GM21786 (cell line): ENCODE results near the gene TUBGCP6.

Experiments used
- ATAC-seq: cut with Tn5 transposase; IDR thresholded peaks from one replicate; pipeline ENCODE4 v1.9.1; 2021; ENCODE audit not compliant: unreplicated experiment

Gene TUBGCP6

DNA sequence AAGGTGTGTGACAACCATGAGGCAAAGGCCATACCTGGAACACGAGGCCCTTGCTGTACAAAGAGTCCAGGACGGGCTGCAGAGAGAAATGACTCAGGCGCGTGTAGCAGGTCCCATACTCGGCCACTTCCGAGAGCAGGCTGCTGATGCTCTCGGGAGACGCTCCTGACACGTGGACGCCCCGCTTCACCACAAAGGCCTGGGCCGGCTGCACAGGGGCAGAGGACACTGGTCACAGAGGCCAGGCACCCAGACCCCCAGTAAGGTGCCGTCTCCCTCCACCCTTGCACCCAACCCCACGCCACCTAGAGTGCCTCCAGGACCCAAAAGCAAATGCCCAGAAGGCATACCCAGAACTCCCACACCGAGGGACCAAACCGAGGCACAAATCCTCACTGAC lies 15.5 kb downstream of the TUBGCP6 start:
- ATAC-seq = no peak

DNA sequence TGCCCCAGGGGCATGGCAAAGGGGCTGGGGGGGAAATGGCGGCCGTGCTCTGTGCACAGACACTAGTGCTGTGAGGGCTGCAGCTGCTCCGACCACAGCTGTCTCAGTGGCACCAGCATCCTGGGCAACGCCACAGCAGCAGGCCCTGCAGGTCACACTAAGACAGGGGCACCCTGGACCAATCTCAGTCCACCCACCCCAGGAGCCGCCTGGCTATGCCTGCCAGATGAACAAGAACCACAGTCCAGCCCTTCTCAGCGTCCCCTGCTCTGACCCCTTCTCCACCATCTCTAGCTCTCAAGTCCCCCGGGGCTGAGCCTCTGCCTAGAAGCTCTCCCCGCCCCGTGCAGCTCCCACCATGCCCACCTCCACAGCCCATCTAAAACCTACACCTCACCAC lies 16.5 kb downstream of the TUBGCP6 start:
- no peak for ATAC-seq

DNA sequence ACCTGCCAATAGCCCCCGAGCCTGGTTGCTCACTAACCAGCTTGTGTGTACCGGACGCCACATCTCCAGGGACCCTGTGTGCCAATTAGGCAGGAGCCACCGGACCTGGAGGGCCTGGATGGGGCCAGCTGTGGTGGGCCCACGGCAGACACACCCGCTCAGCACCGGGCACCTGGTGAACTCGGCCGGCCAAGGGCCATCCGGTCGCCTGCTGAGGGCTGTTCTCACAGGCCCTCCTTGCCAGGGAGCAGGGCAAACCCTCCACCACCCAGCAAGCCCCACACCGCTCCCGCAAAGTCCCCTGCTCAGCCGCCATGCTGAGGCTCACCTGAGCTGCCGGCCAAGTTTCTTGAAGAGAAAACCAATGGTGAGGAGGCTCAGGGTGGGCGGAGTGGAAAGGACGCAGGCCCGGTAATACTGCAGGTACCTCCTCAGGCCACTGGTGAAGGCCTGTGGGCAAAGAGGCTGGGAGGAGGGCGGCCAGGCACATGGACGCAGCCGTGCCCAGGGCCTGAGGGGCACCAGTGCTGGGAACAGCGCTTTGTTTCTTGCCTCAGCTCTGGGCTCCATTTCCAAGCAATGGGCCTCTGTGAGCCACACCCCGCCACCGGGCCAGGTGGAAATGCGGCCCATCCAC lies 17.1 kb downstream of the TUBGCP6 start:
- no peak for ATAC-seq

DNA sequence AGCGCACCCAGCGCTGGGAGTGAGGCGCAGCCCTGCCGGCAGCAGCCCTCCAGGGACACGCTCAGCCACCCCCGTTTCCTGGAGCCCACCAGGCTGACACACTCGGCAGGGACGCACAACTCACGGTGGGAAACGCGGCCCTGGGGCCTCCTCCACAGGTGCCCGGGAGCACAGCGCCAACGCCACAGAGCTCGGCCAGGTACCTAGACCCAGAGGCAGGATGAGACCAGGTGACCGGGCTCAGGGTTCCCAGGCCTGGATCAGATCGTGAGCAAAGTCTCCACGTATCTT lies 18.0 kb downstream of the TUBGCP6 start:
- ATAC-seq = no peak

DNA sequence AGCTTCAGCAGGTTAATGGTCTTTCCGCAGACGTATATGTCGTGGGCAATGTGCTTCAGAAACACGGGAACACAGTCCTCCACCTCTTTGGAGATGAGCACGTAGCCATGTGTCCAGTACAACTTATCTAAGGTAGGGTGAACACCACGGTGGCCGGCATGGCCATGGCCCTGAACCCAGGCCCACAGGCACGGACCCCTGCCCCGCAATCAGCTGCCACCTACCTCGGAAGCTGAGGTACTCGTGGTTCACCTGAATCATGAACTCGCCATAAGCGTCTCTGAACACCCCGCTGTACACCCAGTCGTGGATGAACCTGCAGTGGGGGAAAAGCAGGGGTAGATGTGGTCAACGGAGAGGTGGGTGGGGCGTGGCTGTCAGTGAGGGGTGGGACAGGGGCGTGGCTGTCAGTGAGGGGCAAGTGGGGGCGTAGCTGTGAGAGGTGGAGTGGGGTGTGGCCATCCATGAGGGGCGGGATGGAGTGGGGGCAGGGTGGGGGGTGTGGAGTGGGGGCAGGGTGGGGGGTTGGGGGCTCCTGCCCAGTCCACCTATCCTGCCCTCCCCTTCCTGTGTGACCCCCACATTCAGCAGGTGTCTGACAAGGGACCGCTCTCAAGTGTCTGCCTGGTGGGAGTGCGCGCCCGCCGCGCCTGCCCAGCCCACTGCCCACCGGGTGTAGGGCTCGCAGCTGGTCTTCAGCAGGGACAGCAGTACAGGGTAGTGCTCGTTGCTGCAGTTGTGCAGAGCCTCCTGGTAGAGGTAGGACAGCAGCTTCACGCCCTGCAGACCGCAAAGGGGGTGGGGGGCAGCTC lies 18.6 kb downstream of the TUBGCP6 start:
- no peak for ATAC-seq

DNA sequence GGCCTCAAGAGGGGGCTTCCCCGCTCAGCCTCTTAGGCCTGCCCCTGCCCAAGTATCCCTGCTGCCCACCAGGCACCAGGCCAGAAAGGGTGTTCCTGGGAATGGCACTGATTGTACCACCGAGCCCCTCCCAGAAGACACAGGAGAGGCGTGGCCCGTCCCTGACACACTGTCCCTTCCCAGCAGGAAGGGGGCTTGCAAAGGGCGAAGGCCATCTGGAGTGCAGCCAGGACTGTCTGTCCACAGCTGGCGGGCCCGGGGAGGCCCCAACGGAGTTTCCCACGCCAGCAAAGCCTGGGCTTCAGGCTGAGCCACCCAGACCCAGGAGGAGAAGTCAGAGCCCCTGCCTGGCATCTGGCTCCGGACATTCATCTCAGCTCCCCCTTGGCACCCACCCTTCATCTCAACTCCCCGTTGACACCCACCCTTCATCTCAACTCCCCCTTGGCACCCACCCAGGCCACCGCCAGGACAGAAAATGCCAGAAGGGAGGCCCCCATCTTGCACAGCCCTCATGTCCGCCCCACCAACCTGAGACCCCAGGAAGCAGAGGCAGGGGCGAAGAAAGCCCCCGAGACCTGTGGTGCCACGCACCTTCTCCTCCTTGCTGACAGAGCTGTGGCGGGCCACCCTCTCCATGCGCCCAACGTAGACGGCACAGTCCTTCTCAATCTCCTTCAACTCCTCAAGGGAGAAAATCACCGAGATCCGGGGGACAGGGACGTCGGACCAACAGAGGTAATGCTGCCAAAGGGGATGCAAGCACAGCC lies 19.4 kb downstream of the TUBGCP6 start:
- no peak for ATAC-seq

DNA sequence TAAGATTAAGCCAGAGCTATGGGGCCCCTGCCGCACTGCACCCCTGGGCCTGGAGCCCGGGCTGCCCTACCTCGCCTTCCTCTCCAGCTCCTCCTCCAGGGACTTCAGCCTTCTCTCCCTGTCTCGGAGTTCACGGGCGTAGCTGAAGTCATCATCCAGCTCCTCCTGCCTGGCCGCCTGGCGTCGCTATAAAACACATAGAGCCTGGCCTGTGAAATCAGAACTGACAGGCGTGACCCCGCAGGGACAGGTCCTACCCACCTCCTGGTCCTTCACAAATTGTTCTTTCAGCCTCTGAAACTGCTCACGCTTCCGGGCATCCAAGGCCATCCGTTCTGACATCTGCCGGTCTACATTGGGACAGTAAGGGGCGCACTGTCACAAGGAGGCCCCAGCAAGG lies 20.8 kb downstream of the TUBGCP6 start:
- no peak for ATAC-seq

DNA sequence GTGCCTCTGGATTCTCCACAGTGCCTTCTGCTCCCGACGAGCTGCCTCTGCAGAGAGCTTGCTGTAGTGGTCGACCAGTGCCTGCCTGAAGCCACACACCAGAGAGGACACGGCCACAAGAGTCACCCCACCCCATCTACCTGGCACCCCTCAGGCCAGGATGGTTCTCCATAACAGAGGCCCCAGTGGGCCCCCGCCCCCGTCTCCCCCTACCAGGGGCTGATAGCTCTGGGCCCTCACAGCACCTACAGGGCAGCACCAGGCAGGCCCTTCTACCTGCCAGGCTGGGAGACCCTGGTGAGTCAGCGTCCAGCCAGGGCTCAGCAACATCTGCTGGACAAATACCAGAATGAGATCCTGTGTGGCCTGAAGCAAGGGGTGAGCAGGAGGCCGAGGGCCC lies 22.3 kb downstream of the TUBGCP6 start:
- no peak for ATAC-seq

DNA sequence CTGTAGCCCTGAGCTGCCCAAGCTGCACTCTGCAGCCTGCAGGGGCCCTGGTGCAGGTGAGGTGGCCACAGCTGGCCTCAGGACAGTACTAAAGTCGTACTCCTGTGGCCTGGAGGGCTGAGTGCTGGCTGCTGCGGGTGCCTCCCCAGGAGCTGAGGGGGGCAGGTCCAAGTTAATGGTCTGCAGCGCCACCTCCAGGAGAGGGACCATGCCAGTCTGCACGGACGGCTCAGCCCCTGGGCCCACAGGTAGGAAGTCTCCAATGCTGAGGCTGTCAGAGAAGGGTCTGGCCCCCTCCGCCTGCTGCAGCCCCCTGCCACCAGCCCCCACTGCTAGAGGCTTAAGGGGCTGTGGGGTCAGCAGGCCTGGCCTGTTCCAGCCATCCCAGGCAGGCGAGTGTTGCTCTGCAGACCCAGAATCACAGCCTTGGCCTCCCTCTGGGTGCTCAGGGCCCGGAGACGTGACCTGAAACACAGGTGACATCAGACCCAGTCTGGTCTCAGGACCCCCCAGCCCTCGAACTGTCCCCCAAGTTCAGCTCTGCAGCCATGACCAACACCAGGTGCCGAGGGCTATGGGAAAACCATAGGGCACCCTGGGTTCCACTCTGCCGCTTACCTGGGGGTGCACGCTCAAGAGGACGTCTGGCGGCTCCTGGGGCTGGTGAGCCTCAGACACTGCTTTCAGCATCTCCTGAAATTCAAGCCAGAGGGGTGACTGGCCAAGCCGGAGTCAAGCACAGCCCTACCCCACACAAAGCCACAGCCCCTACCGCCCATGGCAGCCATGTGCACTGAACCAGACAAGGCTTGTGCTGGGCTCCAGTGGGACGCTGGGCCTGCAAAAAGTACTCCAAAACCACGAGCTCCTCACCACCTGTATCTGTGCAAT lies 23.2 kb downstream of the TUBGCP6 start:
- ATAC-seq = no peak

DNA sequence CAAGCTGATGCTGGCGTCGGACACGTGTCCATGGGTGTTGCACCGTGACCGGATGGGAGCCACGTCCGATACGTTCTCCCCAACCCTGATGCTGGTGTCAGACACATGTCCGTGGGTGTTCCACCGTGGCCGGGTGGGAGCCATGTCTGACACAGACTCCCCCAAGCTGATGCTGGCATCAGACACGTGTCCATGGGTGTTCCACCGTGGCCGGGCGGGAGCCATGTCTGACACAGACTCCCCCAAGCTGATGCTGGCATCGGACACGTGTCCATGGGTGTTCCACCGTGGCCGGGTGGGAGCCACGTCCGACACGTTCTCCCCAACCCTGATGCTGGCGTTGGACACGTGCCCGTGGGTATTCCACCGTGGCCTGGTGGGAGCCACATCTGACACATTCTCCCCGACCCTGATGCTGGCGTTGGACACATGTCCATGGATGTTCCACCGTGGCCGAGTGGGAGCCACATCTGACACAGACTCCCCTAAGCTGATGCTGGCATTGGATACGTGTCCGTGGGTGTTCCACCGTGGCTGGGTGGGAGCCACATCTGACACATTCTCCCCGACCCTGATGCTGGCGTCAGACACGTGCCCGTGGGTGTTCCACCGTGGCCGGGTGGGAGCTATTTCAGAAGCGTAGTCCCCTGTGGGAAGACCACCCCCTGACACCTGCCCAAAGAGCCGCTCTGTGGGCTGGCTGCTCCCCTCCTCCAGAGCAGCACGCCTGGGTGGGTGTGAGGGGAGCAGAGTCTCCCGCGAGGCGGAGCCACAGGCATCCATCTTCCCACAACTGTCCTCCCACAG lies 24.0 kb downstream of the TUBGCP6 start:
- ATAC-seq = no peak

DNA sequence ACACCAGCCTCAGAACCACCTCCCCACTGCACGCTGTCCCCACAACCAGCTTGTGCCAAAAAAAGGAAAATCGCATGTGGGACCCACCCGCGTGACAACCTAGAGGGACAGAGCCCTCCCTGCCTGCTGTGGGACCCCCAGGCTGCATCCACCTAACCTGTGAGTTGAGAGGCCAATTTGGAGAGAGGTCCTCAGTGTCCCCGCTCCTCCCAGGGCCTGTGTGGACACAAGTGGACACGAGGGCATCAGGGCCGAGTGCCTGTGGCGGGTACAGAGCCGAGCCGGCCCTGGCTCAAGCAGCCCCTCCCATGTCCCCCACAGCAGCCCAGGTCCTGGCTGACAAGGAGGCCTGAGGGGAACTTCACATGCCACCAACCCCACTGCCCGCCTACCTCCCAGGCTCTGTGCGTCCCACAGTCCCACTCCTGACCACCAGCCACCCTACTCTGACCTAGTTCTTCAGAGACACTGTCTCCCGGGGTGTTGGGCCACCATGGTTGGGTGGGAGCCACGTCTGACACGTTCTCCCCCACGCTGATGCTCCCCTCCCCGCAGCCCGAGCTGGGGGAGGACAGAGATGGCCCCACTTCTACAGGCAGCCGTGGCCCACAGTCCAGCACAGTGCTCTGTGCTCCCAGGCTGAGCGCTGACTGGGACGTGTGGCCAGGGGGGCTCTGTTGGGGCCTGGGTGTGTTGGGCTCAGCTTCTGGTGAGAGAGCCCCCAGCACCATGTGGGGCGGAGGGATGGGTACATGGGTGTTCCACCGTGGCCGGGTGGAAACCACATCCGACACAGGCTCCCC lies 24.8 kb downstream of the TUBGCP6 start:
- ATAC-seq = no peak

DNA sequence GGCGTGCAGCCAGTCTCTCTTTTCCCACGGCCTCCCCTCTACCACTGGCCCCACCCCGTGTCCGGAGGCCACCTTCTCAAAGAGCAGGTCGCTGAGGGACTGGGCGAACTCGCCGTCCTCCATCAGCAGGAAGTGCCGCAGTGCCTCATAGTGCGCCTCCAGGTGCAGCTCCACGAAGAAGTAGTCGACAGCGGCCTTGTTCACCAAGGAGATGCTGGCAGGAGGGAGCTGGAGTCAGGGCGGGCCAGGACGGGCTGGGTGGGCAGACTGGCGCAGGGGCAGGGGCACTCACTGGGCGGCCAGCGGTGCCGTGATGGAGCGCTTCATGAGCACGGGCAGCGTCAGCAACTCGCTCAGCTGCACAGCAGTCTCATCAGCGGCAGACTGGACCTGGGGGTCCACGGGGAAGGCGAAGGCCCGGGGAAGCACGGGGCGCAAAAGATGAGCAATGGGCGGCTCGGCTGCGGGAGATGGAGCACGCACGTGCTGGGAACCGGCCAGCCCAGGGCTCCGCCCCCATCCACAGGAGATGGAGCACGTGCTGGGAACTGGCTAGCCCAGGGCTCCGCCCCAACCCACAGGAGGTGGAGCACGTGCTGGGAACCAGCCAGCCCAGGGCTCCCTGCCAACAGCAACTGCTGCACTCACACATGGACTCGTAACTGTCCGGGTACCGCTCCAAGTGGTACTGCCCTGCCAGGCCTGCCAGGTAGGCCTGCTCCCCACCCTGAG lies 25.7 kb downstream of the TUBGCP6 start:
- ATAC-seq = no peak

DNA sequence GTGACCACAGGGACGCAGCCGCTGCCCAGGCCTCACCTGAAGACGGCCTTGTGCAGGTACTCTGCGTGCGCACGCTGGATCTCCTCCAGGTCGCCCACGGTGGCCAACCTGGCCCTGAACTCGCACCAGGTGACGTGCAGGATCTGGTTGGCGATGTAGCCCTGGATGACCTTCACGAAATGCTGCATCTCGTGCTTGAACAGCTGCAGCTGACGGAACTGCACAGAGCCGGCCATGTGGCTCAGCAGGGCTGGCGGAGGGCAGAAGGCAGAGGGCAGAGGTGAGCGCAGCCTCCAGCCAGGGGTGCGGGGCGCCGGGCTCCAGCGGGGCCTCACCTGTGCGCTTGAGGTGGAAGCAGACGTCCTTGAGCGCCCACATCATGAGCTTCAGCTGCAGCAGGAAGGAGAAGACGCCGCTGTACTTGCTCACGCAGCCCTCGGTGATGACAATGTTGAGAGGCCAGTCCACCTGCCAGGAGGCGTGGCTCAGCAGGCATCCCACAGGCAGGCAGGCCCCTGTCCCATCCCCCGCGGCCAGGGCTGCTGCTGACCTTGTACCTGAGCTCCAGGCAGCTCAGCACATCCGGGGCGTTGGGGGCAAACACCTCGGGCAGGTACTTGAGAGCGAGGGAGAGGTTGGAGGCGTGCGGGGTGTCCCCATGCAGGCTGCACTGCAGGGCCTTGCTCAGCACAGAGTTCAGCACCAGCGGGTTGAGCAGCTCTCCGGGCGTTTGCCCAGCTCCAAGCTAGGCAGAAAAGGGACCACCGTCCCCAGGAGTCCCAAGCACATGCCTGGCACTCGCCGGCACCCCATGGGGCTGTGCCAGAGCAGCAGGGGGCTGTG lies 26.4 kb downstream of the TUBGCP6 start:
- no peak for ATAC-seq

DNA sequence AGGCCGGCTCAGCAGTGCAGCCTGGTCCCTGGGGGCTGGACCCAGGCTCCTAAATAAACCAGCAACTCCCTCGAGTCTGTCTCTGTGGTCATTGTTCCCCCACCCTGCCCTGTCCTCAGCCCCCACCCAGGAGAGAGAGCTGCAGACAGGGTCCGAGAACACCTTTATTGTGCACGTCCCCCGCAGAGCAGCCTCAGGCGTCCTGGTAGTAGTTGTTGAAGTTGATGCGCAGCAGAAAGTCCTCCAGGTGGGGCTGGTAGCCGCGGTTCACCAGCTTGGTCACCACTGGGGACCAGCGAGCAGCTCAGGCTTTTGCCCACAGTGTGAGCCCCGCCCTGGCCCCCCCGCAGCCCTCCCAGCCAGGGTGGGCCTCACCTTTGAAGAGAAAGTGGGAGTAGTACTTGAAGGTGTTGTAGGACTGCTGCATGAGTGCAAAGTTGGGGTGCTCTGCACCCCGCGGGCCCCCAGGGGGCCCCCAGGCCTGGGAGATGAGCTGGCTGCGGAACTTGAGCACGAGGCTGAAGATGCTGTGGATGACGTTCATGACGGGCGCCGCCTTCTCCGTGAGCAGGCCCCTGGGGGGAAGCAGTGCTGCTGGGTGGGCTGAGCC lies 27.2 kb downstream of the TUBGCP6 start:
- ATAC-seq = no peak

DNA sequence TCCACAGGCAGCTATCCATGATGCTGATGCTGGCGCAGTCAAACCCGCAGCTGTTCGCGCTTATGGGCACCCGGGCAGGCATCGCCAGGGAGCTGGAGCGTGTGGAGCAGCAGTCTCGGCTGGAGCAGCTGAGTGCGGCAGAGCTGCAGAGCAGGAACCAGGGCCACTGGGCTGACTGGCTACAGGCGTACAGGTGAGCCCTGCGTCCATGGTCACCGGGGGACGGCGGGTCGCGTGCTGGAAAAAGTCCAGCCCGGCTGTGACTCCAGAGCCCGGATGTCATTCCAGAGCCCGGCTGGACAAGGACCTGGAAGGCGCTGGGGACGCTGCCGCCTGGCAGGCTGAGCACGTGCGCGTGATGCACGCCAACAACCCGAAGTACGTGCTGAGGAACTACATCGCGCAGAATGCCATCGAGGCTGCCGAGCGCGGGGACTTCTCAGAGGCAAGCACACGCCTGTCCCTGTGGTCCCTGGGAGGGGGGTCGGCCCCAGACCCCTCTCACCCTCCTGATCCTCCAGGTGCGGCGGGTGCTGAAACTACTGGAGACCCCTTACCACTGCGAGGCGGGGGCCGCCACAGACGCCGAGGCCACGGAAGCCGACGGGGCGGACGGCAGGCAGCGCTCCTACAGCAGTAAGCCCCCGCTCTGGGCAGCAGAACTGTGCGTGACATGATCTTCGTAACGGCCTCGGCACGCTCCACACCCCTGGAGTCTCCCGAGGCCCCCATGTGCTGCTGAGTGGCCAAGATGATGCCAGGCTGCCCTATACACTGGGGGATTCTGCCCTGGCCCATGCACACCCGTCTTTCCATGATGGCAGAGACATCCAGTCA lies 27.9 kb downstream of the TUBGCP6 start:
- ATAC-seq = no peak

DNA sequence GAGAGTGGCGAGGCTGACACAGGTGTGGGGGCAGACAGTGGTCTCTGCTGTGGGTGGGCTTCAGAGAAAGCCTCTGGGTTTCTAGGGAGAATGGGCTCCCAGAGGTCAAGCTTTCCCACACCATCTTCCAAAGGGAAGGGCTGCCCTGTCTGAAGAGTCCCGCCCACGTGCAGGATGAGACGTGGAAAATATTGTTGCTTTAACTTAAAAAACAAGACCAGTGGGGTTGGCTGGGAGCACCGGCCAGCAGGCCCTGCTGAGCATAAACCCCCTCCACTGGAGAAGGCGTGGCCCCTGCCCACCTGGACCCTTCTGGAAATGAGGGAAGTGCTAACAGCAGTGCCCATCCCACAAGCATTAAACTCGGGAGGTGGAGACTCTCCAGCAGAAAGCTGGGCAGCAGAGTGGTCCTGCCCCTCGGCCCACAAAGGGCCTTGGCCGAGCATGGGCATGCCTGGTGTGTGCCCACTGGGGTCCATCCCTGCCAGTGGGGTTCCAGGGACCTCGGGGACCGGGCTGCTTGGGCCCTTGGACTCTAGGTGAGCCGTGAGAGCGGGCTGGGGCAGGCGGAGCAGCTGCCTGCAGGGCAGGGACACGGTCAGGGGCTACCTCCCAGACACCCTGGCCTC lies 28.7 kb downstream of the TUBGCP6 start:
- no peak for ATAC-seq
